K562 (cell line): ENCODE measurements around the gene CAPZB. TPM values are rescaled to one million over a fixed set of nuclear protein-coding genes. Genes with fewer than 3 reads are reported as not detected.

Experiments
- ARID1B ChIP-seq: fragments of 450-650 bp; IDR thresholded peaks from 2 replicates; pipeline ENCODE4 v1.6.1; 2016; ENCODE audit warnings: antibody characterized with exemption, mild to moderate bottlenecking, inconsistent platforms
- ARNT ChIP-seq, 2 experiments: fragments of 450-650 bp; IDR thresholded peaks; 2 replicates each; pipeline ENCODE4 v1.6.1; 2016; ENCODE audit warnings: mild to moderate bottlenecking in 1 of 2
- ASH1L ChIP-seq: fragments of 450-650 bp; IDR thresholded peaks from 2 replicates; pipeline ENCODE4 v1.6.1; 2018; ENCODE audit warnings: borderline replicate concordance, mild to moderate bottlenecking, low read depth; ENCODE audit not compliant: partially characterized antibody
- EP400 ChIP-seq: fragments of 450-650 bp; IDR thresholded peaks from 2 replicates; pipeline ENCODE4 v1.6.1; 2017; ENCODE audit warnings: antibody characterized with exemption, mild to moderate bottlenecking, moderate library complexity
- HCFC1 ChIP-seq: IDR thresholded peaks from 2 replicates; pipeline ENCODE4 v1.6.1; 2012; ENCODE audit warnings: low read depth, low read length, improper control_type of control experiment
- KDM5B ChIP-seq: fragments of 200-600 bp; sonication (generic); IDR thresholded peaks from 2 replicates; pipeline ENCODE4 v1.6.1; 2012; ENCODE audit warnings: low read depth, mild to moderate bottlenecking, moderate library complexity, low read length, control low read depth, inconsistent platforms; ENCODE audit not compliant: insufficient replicate concordance
- RHOXF2B ChIP-seq: fragments of 250-450 bp; sonication (Bioruptor Pico); conservative IDR thresholded peaks from 2 replicates; pipeline ENCODE4 v1.5.1; 2021
- SMARCA5 ChIP-seq: fragments of 450-650 bp; IDR thresholded peaks from 2 replicates; pipeline ENCODE4 v1.6.1; 2016
- TAL1 ChIP-seq: fragments of 450-650 bp; IDR thresholded peaks from 2 replicates; pipeline ENCODE4 v1.6.1; 2016; ENCODE audit warnings: mild to moderate bottlenecking
- THRAP3 ChIP-seq: fragments of 450-650 bp; IDR thresholded peaks from 2 replicates; pipeline ENCODE4 v1.6.1; 2016; ENCODE audit warnings: mild to moderate bottlenecking, inconsistent platforms, borderline replicate concordance
- YBX1 ChIP-seq: fragments of 450-650 bp; IDR thresholded peaks from 2 replicates; pipeline ENCODE4 v1.7.1; 2016; ENCODE audit warnings: mild to moderate bottlenecking
- ZBTB43 ChIP-seq: sonication (generic); formaldehyde crosslinking; IDR thresholded peaks from 2 replicates; pipeline ENCODE4 v1.8.0; 2023; ENCODE audit warnings: mild to moderate bottlenecking, missing genetic modification reagents
- ZNF263 ChIP-seq: sonication (generic); formaldehyde crosslinking; IDR thresholded peaks from 2 replicates; pipeline ENCODE4 v1.8.0; 2022; ENCODE audit warnings: mild to moderate bottlenecking, missing genetic modification reagents, borderline replicate concordance
- ZNF280A ChIP-seq: fragments of 450-650 bp; IDR thresholded peaks from 2 replicates; pipeline ENCODE4 v1.6.1; 2018; ENCODE audit warnings: mild to moderate bottlenecking, low read depth; ENCODE audit not compliant: partially characterized antibody
- ZNF449 ChIP-seq: fragments of 250-450 bp; sonication (Bioruptor Pico); IDR thresholded peaks from 2 replicates; pipeline ENCODE4 v1.8.0; 2022; ENCODE audit warnings: moderate library complexity, mild to moderate bottlenecking, inconsistent platforms
- ZSCAN29 ChIP-seq: fragments of 450-650 bp; IDR thresholded peaks from 2 replicates; pipeline ENCODE4 v1.6.1; 2017
- polyA plus RNA-seq, 8 experiments: library from polyadenylated mRNA; depleted of rRNA in 4 of 8; stranded (reverse) in 5 of 8; unstranded in 3 of 8; fragments of >200 nt; fragmentation: Nextera tagmentation in 2 of 8; fragmentation: Illumina TruSeq in 1 of 8; extraction: Ambion mirVana in 2 of 8; extraction: Trizol in 1 of 8; gene quantifications; 2 replicates each; pipeline versions ENCODE4 v1.2.1 to v1.2.3, GENCODE V29; 2011 to 2014; ENCODE audit warnings: inconsistent platforms in 1 of 8, missing spikeins in 1 of 8
- total RNA-seq, 7 experiments: library from RNA; depleted of rRNA in 6 of 7; stranded (reverse); fragments of >200 nt in 6 of 7; fragmentation: Illumina TruSeq in 2 of 7; extraction: Trizol in 2 of 7; gene quantifications; 2 replicates each; pipeline versions ENCODE4 v1.2.1 to v1.2.3, GENCODE V29; 2011 to 2021; ENCODE audit warnings: low replicate concordance in 1 of 7
- TF ChIP-seq, protein P1 (sequence below), 2 experiments: fragments of 450-650 bp; IDR thresholded peaks; 2 replicates each; pipeline ENCODE4 v1.6.1; 2016
- TF ChIP-seq, protein P2 (sequence below): fragments of 450-650 bp; IDR thresholded peaks from 2 replicates; pipeline ENCODE4 v1.6.1; 2016; ENCODE audit warnings: antibody characterized with exemption

The CAPZB gene
- total and polyA plus RNA-seq, 9 of the 15 experiments (the other 6 are each of a cell fraction or from before 2014, with no cell fraction given): 57.6 to 297 (median 125) TPM

- TF ChIP-seq, protein P1, sequence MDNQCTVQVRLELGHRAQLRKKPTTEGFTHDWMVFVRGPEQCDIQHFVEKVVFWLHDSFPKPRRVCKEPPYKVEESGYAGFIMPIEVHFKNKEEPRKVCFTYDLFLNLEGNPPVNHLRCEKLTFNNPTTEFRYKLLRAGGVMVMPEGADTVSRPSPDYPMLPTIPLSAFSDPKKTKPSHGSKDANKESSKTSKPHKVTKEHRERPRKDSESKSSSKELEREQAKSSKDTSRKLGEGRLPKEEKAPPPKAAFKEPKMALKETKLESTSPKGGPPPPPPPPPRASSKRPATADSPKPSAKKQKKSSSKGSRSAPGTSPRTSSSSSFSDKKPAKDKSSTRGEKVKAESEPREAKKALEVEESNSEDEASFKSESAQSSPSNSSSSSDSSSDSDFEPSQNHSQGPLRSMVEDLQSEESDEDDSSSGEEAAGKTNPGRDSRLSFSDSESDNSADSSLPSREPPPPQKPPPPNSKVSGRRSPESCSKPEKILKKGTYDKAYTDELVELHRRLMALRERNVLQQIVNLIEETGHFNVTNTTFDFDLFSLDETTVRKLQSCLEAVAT (IDR thresholded peaks at IDR 0.05): peak; percentile 58 to 82; a peak in 3 of 4 replicates
- 0 out of 2 replicates have a peak, but pooled peaks have one; percentile 1 for TF ChIP-seq ARID1B
- TF ChIP-seq KDM5B: peak; percentile 32
- TF ChIP-seq RHOXF2B (CRISPR knock-in tag): 0 out of 2 replicates have a peak, but pooled peaks have one; percentile 9
- peak; percentile 53 for TF ChIP-seq ASH1L
- TF ChIP-seq EP400: peak; percentile 10; the same call in 1 of the 2 replicates
- TF ChIP-seq, protein P2, sequence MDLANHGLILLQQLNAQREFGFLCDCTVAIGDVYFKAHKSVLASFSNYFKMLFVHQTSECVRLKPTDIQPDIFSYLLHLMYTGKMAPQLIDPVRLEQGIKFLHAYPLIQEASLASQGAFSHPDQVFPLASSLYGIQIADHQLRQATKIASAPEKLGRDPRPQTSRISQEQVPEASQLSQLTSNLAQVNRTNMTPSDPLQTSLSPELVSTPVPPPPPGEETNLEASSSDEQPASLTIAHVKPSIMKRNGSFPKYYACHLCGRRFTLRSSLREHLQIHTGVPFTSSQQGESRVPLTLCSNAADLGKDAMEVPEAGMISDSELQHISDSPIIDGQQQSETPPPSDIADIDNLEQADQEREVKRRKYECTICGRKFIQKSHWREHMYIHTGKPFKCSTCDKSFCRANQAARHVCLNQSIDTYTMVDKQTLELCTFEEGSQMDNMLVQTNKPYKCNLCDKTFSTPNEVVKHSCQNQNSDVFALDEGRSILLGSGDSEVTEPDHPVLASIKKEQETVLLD: 0 out of 2 replicates have a peak, but pooled peaks have one; percentile 1
- TF ChIP-seq ZBTB43 (CRISPR knock-in tag): no peak
- TF ChIP-seq YBX1: 0 out of 2 replicates have a peak, but pooled peaks have one; percentile 38
- TF ChIP-seq HCFC1: peak; percentile 10; the same call in 1 of the 2 replicates
- peak; percentile 67 for TF ChIP-seq THRAP3
- 0 out of 2 replicates have a peak, but pooled peaks have one; percentile 4 for TF ChIP-seq ZSCAN29
- no peak for TF ChIP-seq ZNF449 (CRISPR knock-in tag)
- TF ChIP-seq ZNF280A: no peak
- TF ChIP-seq SMARCA5: peak; percentile 49; the same call in 1 of the 2 replicates
- 0 out of 4 replicates have a peak, but pooled peaks of 1 of the 2 experiments have one; percentile 29 for TF ChIP-seq ARNT (IDR thresholded peaks at IDR 0.05)
- TF ChIP-seq ZNF263 (CRISPR knock-in tag): no peak; the same call in 1 of the 2 replicates
- 0 out of 2 replicates have a peak, but pooled peaks have one; percentile 47 for TF ChIP-seq TAL1
These were observed 172.3 kb downstream of the CAPZB start (continued) for GRCh38 chr1:19312782-19313635.
